ENCODE data around the gene TBC1D22A. TPM values are rescaled to one million over a fixed set of nuclear protein-coding genes. Genes with fewer than 3 reads are reported as not detected.

The TBC1D22A gene
- total RNA-seq, 2 donors from 2014 or later: 21.0 to 27.9 TPM

DNA sequence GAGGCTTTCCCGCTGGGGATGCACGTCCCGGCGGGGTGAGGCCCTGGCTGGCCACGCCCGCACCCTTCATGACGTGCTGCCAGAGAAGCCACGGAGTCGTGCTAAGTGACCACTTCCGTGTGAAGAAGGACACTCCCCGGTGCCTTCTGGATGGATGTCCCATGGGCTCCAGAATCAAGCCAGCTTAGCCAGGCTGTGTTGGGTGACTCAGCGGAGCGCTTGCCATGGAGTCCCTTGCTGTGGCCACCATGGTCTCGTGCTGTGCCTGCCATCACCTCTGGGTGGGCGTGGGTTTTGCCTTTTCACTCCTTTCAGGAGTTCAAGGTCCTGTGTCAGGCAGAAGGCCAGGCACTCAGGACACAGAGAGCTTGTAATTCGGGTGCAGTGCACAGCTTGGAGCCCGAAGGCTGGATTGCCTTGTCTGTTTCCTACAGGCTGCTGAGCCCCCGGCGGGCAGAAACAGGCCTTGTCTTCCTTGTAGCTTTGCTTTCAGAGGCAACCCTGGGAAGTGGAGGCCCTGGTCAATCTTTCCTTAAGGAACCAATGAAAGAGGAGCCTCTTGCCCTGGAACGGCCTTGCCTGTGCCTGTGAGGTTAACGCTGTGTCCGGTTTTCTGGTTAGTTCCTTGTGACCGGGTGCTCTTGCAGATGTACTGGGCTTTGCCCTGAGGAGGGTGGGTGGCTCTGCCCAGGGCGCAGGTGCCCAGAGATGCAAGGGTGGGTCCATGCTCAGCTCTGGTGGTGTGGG lies 268.6 kb downstream of the TBC1D22A start:
- Histone ChIP-seq H3K27ac (ENCODE audit: low read depth, low read length) (no peak overlapping the region), H3K4me1 (ENCODE audit: control insufficient read depth, insufficient read depth, low read length) (peaks cover 12% of the 10 kb centered on the region), H3K27me3 (ENCODE audit: control insufficient read depth, insufficient read depth, low read length, poor library complexity, severe bottlenecking) (no peaks in the 10 kb centered on the region), H3K9ac (ENCODE audit: extremely low read depth, low read length, poor library complexity, severe bottlenecking) (no peak overlapping the region), H3K36me3 (ENCODE audit: control insufficient read depth, insufficient read depth, low read length) (no peaks in the 10 kb centered on the region), H3K9me3 (ENCODE audit: control insufficient read depth, low read length) (no peaks in the 10 kb centered on the region), H3K4me3 (ENCODE audit: low read length) (no peak overlapping the region)
- H3K27ac Mint-ChIP-seq: no peak overlapping the region
- no peaks in the 10 kb centered on the region for H3K9me3 Mint-ChIP-seq
- 89 to 98% methylated on average over 17 to 24 of the region's 24 CpGs for WGBS, 2 experiments (ENCODE audit: insufficient coverage in 1 of 2, insufficient read length in 1 of 2)
- H3K36me3 Mint-ChIP-seq (ENCODE audit: low read depth): no peaks in the 10 kb centered on the region
- DNase-seq: no peak
- peaks cover 24% of the 10 kb centered on the region for H3K4me1 Mint-ChIP-seq
- no peak for TF ChIP-seq CTCF (conservative IDR thresholded peaks at IDR 0.05)
- H3K4me3 Mint-ChIP-seq: no peak overlapping the region
- no peaks in the 10 kb centered on the region for H3K27me3 Mint-ChIP-seq (ENCODE audit: insufficient read depth)

- TF ChIP-seq CTCF (conservative IDR thresholded peaks at IDR 0.05): no peak
- Histone ChIP-seq H3K9me3 (ENCODE audit: control insufficient read depth, low read length) (no peaks in the 10 kb centered on the region), H3K4me3 (ENCODE audit: low read length) (no peak overlapping the region), H3K27ac (ENCODE audit: low read depth, low read length) (no peak overlapping the region), H3K9ac (ENCODE audit: extremely low read depth, low read length, poor library complexity, severe bottlenecking) (no peak overlapping the region), H3K36me3 (ENCODE audit: control insufficient read depth, insufficient read depth, low read length) (no peaks in the 10 kb centered on the region), H3K27me3 (ENCODE audit: control insufficient read depth, insufficient read depth, low read length, poor library complexity, severe bottlenecking) (no peaks in the 10 kb centered on the region), H3K4me1 (ENCODE audit: control insufficient read depth, insufficient read depth, low read length) (peaks cover 12% of the 10 kb centered on the region)
- no peak overlapping the region for H3K4me3 Mint-ChIP-seq
- H3K27me3 Mint-ChIP-seq (ENCODE audit: insufficient read depth): no peaks in the 10 kb centered on the region
- no peak for DNase-seq
- no peaks in the 10 kb centered on the region for H3K9me3 Mint-ChIP-seq
- no peak overlapping the region for H3K27ac Mint-ChIP-seq
- 92 to 100% methylated on average over 3 to 7 of the region's 7 CpGs for WGBS, 2 experiments (ENCODE audit: insufficient coverage in 1 of 2, insufficient read length in 1 of 2)
- no peaks in the 10 kb centered on the region for H3K36me3 Mint-ChIP-seq (ENCODE audit: low read depth)
- peaks cover 24% of the 10 kb centered on the region for H3K4me1 Mint-ChIP-seq
Measured at GRCh38 chr22:47031628-47031915, 269.1 kb downstream of the TBC1D22A start.

DNA sequence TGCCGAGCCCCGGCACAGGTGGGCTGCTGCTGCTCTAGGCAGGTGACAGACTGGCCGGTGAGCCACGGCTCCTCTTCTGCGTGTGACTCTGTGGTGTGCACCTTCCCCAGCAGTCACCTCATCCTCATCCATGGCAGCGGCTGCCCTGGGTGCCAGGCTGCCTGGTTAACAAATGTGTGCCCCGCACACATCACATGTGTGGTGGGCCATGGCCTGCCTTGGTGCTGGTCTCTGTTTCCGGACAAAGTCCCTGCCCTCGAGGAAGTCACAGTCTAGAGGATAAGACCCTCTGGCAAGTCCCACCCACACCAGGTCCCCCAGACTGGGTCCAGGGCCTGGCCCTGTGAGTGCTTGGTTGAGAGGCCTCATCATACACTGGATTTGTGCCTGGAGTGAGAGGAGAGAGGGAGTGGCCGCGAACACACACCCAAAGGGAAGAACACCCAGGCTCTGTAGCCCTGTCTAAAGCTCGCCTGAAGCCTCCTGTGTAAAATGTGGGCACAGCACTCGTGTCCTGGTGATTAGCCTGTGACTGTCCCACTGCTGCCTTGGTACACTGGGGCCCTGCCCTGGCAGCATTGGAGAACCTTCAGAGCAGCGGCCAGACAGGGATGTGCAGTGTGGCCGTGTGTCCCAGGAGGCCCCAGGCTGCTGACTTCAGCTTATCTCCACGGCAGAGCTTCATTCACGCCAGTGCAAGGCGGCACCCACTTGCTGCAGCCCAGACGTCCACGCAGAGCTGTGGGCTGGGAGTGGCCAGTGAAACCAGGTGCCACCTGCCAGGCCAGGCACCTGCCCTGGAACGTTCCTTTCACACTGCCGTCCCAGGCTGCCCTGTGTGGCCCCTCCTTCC lies 269.9 kb downstream of the TBC1D22A start:
- 92 to 94% methylated on average over 12 to 22 of the region's 22 CpGs for WGBS, 2 experiments (ENCODE audit: insufficient coverage in 1 of 2, insufficient read length in 1 of 2)

More for the DNA sequence above, 269.9 kb downstream of the TBC1D22A start:
- Mint-ChIP-seq H3K9me3 (no peaks in the 10 kb centered on the region), H3K4me1 (peaks cover 24% of the 10 kb centered on the region), H3K4me3 (no peak overlapping the region), H3K36me3 (ENCODE audit: low read depth) (no peaks in the 10 kb centered on the region), H3K27me3 (ENCODE audit: insufficient read depth) (no peaks in the 10 kb centered on the region), H3K27ac (no peak overlapping the region)
- H3K4me3 ChIP-seq (ENCODE audit: low read length): no peak overlapping the region
- H3K36me3 ChIP-seq (ENCODE audit: control insufficient read depth, insufficient read depth, low read length): no peaks in the 10 kb centered on the region
- no peak overlapping the region for H3K9ac ChIP-seq (ENCODE audit: extremely low read depth, low read length, poor library complexity, severe bottlenecking)
- no peak for DNase-seq
- TF ChIP-seq CTCF (conservative IDR thresholded peaks at IDR 0.05): no peak
- H3K9me3 ChIP-seq (ENCODE audit: control insufficient read depth, low read length): no peaks in the 10 kb centered on the region
- H3K27me3 ChIP-seq (ENCODE audit: control insufficient read depth, insufficient read depth, low read length, poor library complexity, severe bottlenecking): no peaks in the 10 kb centered on the region
- H3K4me1 ChIP-seq (ENCODE audit: control insufficient read depth, insufficient read depth, low read length): peaks cover 12% of the 10 kb centered on the region
- H3K27ac ChIP-seq (ENCODE audit: low read depth, low read length): no peak overlapping the region

Data from endodermal cell (in vitro differentiated cells).